ENCODE data around the gene HOXC5. TPM values are rescaled to one million over a fixed set of nuclear protein-coding genes. Genes with fewer than 3 reads are reported as not detected.

Gene HOXC5
- total RNA-seq, 1 donor from 2014 or later, result not detected

DNA sequence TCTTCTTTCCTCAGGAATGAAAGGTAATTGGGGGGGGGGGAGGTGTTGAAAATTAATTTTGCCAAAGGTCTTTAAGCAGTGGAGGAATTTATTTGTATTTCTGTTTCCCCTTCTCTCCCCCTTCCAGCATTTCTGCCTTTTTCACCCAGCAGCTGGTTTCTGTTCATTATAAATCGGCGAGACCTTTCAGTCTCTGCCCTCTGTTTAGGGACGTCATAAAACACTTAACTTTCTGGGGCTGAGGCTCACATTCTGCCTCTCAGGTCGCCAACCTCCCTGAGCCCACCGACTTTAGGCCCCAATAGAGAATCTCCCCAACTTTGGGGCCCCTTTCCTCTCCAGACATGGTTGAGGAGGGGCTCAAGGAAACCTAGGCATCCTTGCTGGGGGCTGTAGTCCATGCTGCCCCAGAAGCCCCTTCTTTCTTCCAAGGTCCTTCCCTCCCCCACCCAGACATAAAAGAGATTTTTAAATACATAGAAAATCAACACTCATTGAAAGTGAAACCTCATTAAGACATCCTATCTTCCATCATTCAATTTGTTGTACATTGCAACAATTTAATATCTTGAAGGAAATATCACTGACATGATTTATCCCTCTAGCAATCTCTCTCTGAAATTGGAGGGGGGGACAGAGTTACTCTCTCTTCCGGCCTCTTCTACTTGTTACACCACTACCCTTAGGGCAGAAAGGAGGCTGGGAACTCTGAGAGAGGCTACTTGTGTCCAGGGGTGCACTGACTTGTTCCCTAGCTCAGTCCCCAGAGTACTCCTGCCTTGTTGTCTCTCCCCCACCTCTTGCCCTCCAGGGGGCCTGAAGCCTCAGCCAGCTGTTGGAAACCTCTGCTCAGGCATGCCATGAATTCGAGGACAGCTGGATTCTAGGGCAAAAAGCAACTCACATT lies 7.1 kb upstream of the HOXC5 start:
- no peak for FAIRE-seq
- H3K4me1 Mint-ChIP-seq (ENCODE audit: low read depth, unreplicated experiment), result no peaks in the 10 kb centered on the region
- H3K27me3 Mint-ChIP-seq (ENCODE audit: low read depth, unreplicated experiment), result peaks cover 92% of the 10 kb centered on the region
- no peak overlapping the region for H2AFZ ChIP-seq (ENCODE audit: low read depth, low read length)
- H4K20me1 ChIP-seq (ENCODE audit: insufficient read depth, low read length), result no peaks in the 10 kb centered on the region
- no peak overlapping the region for H3K27ac ChIP-seq (ENCODE audit: low read depth, low read length)
- H3K36me3 Mint-ChIP-seq (ENCODE audit: low read depth, unreplicated experiment), result peaks cover 4% of the 10 kb centered on the region
- H3K4me3 Mint-ChIP-seq (ENCODE audit: unreplicated experiment), result no peak overlapping the region
- no peaks in the 10 kb centered on the region for H3K9me3 ChIP-seq (ENCODE audit: insufficient read depth, low read depth, low read length)
- H3K4me3 ChIP-seq (ENCODE audit: insufficient read depth, low read depth, low read length), result no peak overlapping the region
- no peaks in the 10 kb centered on the region for H3K79me2 ChIP-seq (ENCODE audit: insufficient read depth, low read length)
- H3K9ac ChIP-seq (ENCODE audit: low read length), result no peak overlapping the region
- TF ChIP-seq EZH2 (IDR thresholded peaks at IDR 0.05; ENCODE audit: insufficient read depth, low read length), result peak; percentile 28
- TF ChIP-seq CTCF (IDR thresholded peaks at IDR 0.05; ENCODE audit: insufficient read depth, low read depth, low read length), result no peak
- H3K27ac Mint-ChIP-seq (ENCODE audit: unreplicated experiment), result no peak overlapping the region
- no peaks in the 10 kb centered on the region for H3K36me3 ChIP-seq (ENCODE audit: insufficient read depth, low read length)
- no peak overlapping the region for H3K4me2 ChIP-seq (ENCODE audit: low read length)
- H3K4me1 ChIP-seq (ENCODE audit: insufficient read depth, low read length), result no peaks in the 10 kb centered on the region
- no peak for DNase-seq (ENCODE audit: low read depth)
- peaks cover 91% of the 10 kb centered on the region for H3K27me3 ChIP-seq (ENCODE audit: insufficient read depth, low read length)
- peaks cover 23% of the 10 kb centered on the region for H3K9me3 Mint-ChIP-seq (ENCODE audit: unreplicated experiment)

DNA sequence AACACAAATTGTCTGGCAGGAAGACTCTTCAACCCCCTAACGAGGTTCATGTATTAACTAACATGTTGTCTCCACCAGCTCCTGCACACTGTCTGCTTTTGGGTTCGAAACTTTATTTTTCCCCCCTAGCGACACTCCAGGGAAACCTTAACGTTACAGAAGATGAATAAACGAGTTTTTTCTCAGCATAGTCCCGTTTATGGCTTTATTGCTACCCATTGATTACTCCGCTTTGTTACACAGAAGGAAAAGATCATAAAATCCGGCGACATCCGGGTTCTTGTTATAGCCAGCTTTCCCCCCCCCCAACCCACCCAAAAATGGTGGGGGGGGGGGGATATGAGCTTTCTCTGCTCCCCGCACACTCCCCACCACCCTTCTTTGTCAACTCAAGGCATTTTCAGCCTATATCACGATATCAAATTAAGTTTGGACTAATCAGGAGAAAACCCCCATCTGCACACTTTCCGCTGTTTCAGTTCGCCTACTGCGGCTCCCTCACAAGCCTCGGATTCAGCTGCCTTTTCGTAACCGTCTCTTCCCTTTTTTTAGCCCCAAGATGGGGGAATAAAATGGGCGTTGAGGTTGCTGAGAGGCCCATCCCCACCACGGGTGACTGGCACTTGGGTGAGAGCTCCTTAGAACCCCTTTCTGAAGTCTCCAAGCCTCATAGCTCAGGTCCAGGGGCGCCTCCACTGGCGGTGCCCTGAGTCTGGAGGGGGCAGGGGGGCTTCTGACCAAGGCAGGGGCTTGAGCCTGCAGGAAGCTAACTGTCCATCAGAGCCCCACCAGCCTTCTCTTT lies 6.0 kb upstream of the HOXC5 start:
- H3K4me2 ChIP-seq (ENCODE audit: low read length), result no peak overlapping the region
- no peak overlapping the region for H3K4me3 Mint-ChIP-seq (ENCODE audit: unreplicated experiment)
- H3K27ac ChIP-seq (ENCODE audit: low read depth, low read length), result no peak overlapping the region
- no peak overlapping the region for H3K27ac Mint-ChIP-seq (ENCODE audit: unreplicated experiment)
- H3K4me1 ChIP-seq (ENCODE audit: insufficient read depth, low read length), result no peaks in the 10 kb centered on the region
- no peaks in the 10 kb centered on the region for H3K79me2 ChIP-seq (ENCODE audit: insufficient read depth, low read length)
- H3K36me3 ChIP-seq (ENCODE audit: insufficient read depth, low read length), result no peaks in the 10 kb centered on the region
- H3K27me3 Mint-ChIP-seq (ENCODE audit: low read depth, unreplicated experiment), result peaks cover 91% of the 10 kb centered on the region
- DNase-seq (ENCODE audit: low read depth), result no peak
- no peak for TF ChIP-seq CTCF (IDR thresholded peaks at IDR 0.05; ENCODE audit: insufficient read depth, low read depth, low read length)
- no peak for TF ChIP-seq EZH2 (IDR thresholded peaks at IDR 0.05; ENCODE audit: insufficient read depth, low read length)
- H3K4me3 ChIP-seq (ENCODE audit: insufficient read depth, low read depth, low read length), result no peak overlapping the region
- H3K36me3 Mint-ChIP-seq (ENCODE audit: low read depth, unreplicated experiment), result peaks cover 2% of the 10 kb centered on the region
- no peaks in the 10 kb centered on the region for H3K4me1 Mint-ChIP-seq (ENCODE audit: low read depth, unreplicated experiment)
- no peak for FAIRE-seq
- H3K9ac ChIP-seq (ENCODE audit: low read length), result no peak overlapping the region
- peaks cover 92% of the 10 kb centered on the region for H3K27me3 ChIP-seq (ENCODE audit: insufficient read depth, low read length)
- H3K9me3 Mint-ChIP-seq (ENCODE audit: unreplicated experiment), result peaks cover 20% of the 10 kb centered on the region
- H2AFZ ChIP-seq (ENCODE audit: low read depth, low read length), result no peak overlapping the region
- no peaks in the 10 kb centered on the region for H3K9me3 ChIP-seq (ENCODE audit: insufficient read depth, low read depth, low read length)
- H4K20me1 ChIP-seq (ENCODE audit: insufficient read depth, low read length), result no peaks in the 10 kb centered on the region
